Testis (tissue), 2 donors: ENCODE measurements around the gene CCHCR1.

Experiments used
- POLR2A ChIP-seq: fragments of 450-650 bp; IDR thresholded peaks from one replicate; pipeline ENCODE4 v1.6.1; 2017; ENCODE audit warnings: antibody characterized with exemption, mild to moderate bottlenecking, moderate library complexity
- TF ChIP-seq, protein P1 (sequence below), 3 experiments: fragments of 450-650 bp in 2 of 3; fragments of 200-600 bp in 1 of 3; sonication (generic) in 1 of 3; IDR thresholded peaks; one replicate each; pipeline ENCODE4 v1.5.1; 2016 to 2019; ENCODE audit warnings: antibody characterized with exemption in 3 of 3, mild to moderate bottlenecking in 2 of 3, moderate library complexity in 1 of 3

- TF ChIP-seq, protein P1, sequence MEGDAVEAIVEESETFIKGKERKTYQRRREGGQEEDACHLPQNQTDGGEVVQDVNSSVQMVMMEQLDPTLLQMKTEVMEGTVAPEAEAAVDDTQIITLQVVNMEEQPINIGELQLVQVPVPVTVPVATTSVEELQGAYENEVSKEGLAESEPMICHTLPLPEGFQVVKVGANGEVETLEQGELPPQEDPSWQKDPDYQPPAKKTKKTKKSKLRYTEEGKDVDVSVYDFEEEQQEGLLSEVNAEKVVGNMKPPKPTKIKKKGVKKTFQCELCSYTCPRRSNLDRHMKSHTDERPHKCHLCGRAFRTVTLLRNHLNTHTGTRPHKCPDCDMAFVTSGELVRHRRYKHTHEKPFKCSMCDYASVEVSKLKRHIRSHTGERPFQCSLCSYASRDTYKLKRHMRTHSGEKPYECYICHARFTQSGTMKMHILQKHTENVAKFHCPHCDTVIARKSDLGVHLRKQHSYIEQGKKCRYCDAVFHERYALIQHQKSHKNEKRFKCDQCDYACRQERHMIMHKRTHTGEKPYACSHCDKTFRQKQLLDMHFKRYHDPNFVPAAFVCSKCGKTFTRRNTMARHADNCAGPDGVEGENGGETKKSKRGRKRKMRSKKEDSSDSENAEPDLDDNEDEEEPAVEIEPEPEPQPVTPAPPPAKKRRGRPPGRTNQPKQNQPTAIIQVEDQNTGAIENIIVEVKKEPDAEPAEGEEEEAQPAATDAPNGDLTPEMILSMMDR (IDR thresholded peaks at IDR 0.05), result no peak
- TF ChIP-seq POLR2A, result no peak
Observed at GRCh38 chr6:31173406-31173805, 15.8 kb upstream of the CCHCR1 start.
